ENCODE data around the gene TNFSF4. TPM values are rescaled to one million over a fixed set of nuclear protein-coding genes. Genes with fewer than 3 reads are reported as not detected.

The TNFSF4 gene
- total and polyA plus RNA-seq, 9 donors: 0.24 to 2.8 (median 1.2) TPM

DNA sequence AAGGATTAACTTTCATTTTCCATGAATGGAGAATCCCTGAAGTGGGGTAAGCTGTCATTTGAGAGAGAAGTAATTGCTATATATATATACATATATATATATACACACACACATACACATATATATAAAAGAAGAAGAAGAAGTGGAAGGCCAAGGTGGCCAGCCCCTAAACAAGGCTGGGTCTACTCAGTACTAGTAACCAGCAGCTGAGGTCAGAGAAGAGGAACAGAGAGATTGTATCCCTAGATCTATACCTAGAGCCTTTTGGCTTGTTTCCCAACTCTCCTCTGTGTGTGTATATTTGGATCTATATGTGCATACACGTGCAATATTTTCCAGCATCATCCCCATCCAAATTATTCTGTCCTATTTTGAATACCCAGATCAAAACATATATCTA is 5.2 kb downstream of the TNFSF4 start:
- WGBS, 3 donors: 77 to 89% (median 84%) methylated on average over 1 of the region's 1 CpG
- TF ChIP-seq EP300 (IDR thresholded peaks at IDR 0.05) (no peak), CTCF (IDR thresholded peaks at IDR 0.05) (no peak), POLR2A (IDR thresholded peaks at IDR 0.05) (no peak)

DNA sequence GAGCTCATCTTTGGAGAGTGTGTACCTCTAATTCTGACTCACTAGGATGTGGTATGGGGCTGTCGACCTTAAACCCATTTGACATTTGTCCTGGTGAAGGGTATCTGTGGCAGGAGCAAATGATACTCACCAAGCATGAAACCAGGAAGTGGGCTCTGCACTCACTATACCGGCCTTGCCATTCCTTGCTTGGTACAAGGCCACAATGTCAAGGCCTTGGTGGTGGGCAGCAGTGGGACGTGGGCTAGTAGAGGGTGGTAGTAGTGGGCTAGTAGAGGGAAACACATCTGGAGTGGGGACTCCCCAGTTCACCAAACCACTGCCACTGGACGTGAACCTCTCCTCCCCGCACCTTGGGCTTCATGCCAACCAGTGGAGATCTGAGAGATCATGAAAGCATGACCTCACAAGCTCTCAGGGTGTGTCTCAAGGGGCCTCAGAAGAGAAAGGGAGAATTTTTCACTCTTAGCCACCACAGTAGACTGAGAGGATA is 11.5 kb downstream of the TNFSF4 start:
- intact Hi-C loops (cut with DNase I): loop anchor here in 1 of 4 donors (10.0 kb wide), 1 partner anchor 371 kb away; no protein-coding TSS in a partner anchor
- Histone ChIP-seq H3K36me3 (no peaks in the 10 kb centered on the region), H3K9me3 (no peaks in the 10 kb centered on the region), H3K27ac (no peak overlapping the region), H3K4me1 (ENCODE audit: insufficient read depth) (peaks cover 1% of the 10 kb centered on the region), H3K27me3 (no peaks in the 10 kb centered on the region), H3K4me3 (no peak overlapping the region)
- no peak for DNase-seq
- 83 to 90% (median 87%) methylated on average over 5 of the region's 5 CpGs for WGBS, 3 donors
- TF ChIP-seq POLR2A (IDR thresholded peaks at IDR 0.05): no peak
- no peak for TF ChIP-seq CTCF (IDR thresholded peaks at IDR 0.05)
- no peak for TF ChIP-seq EP300 (IDR thresholded peaks at IDR 0.05)

More for the DNA sequence above, 5.2 kb downstream of the TNFSF4 start:
- Histone ChIP-seq H3K4me1 (ENCODE audit: insufficient read depth) (peaks cover 10% of the 10 kb centered on the region), H3K9me3 (no peaks in the 10 kb centered on the region), H3K27me3 (no peaks in the 10 kb centered on the region), H3K27ac (no peak overlapping the region), H3K36me3 (no peaks in the 10 kb centered on the region), H3K4me3 (no peak overlapping the region)
- DNase-seq: no peak
- intact Hi-C loops (cut with DNase I): no loop called here

- intact Hi-C loops (cut with DNase I): loop anchor here in 1 of 4 donors (10.0 kb wide), 1 partner anchor 369 kb away; no protein-coding TSS in a partner anchor
- H3K4me1 ChIP-seq (ENCODE audit: insufficient read depth): peaks cover 10% of the 10 kb centered on the region
- no peaks in the 10 kb centered on the region for H3K36me3 ChIP-seq
- no peak for TF ChIP-seq CTCF (IDR thresholded peaks at IDR 0.05)
- no peak for TF ChIP-seq POLR2A (IDR thresholded peaks at IDR 0.05)
- TF ChIP-seq EP300 (IDR thresholded peaks at IDR 0.05): no peak
- H3K27me3 ChIP-seq: no peaks in the 10 kb centered on the region
- H3K27ac ChIP-seq: no peak overlapping the region
- no peaks in the 10 kb centered on the region for H3K9me3 ChIP-seq
- 94 to 96% (median 96%) methylated on average over 2 of the region's 2 CpGs for WGBS, 3 donors
- no peak for DNase-seq
- no peak overlapping the region for H3K4me3 ChIP-seq
Observed at GRCh38 chr1:173193639-173194038, 13.5 kb downstream of the TNFSF4 start.

- 67 to 76% (median 69%) methylated on average over 2 of the region's 2 CpGs for WGBS, 3 donors
- no peaks in the 10 kb centered on the region for H3K27me3 ChIP-seq
- H3K27ac ChIP-seq: no peak overlapping the region
- intact Hi-C loops (cut with DNase I): loop anchor here in 1 of 4 donors (10.0 kb wide), 1 partner anchor 366 kb away; no protein-coding TSS in a partner anchor
- no peaks in the 10 kb centered on the region for H3K36me3 ChIP-seq
- peaks cover 10% of the 10 kb centered on the region for H3K4me1 ChIP-seq (ENCODE audit: insufficient read depth)
- DNase-seq: no peak
- no peak for TF ChIP-seq CTCF (IDR thresholded peaks at IDR 0.05)
- TF ChIP-seq EP300 (IDR thresholded peaks at IDR 0.05): no peak
- no peak overlapping the region for H3K4me3 ChIP-seq
- H3K9me3 ChIP-seq: no peaks in the 10 kb centered on the region
Observed at GRCh38 chr1:173191011-173191705, 16.0 kb downstream of the TNFSF4 start.

Data from ovary (tissue), 9 donors.